ENCODE results near the gene CCK. TPM values are rescaled to one million over a fixed set of nuclear protein-coding genes. Genes with fewer than 3 reads are reported as not detected.
"Not testable (repeated sequence)": the region's sequence is repeated elsewhere in the genome, so short reads cannot be mapped to it uniquely, and the experiment has no call there.

CCK gene
- total and polyA plus RNA-seq, 2 experiments from 2014 or later = 3.1 to 4.2 TPM

GRCh38 chr3:42287423-42287822 is 21.4 kb upstream of the CCK start:
- H3K4me1 ChIP-seq (ENCODE audit: insufficient read depth); H3K27ac ChIP-seq (ENCODE audit: low read depth); H3F3A ChIP-seq (replicated peaks; ENCODE audit: low read depth); DNase-seq (ENCODE audit: low spot score); H3K4me2 ChIP-seq; H3K27me3 ChIP-seq (ENCODE audit: insufficient read depth); H3K27ac Mint-ChIP-seq; H3K36me3 ChIP-seq (ENCODE audit: insufficient read depth); H3K9me2 ChIP-seq (ENCODE audit: insufficient read depth); H4K20me1 ChIP-seq (replicated peaks; ENCODE audit: insufficient read depth); ATAC-seq; H3K4me3 Mint-ChIP-seq; H3K79me2 ChIP-seq (replicated peaks; ENCODE audit: insufficient read depth); H3K4me1 Mint-ChIP-seq; H3K4me3 ChIP-seq; H3K27me3 Mint-ChIP-seq (ENCODE audit: insufficient read depth, low read depth, poor library complexity); H2AFZ ChIP-seq: not testable (repeated sequence)
- Mint-ChIP-seq H3K36me3 (ENCODE audit: low read depth) (peaks cover 11% of the 10 kb centered on the region), H3K9me3 (peaks cover 41% of the 10 kb centered on the region)

GRCh38 chr3:42277676-42278075 is 11.7 kb upstream of the CCK start:
- Histone ChIP-seq H3F3A (replicated peaks; ENCODE audit: low read depth) (no peaks in the 10 kb centered on the region), H3K27ac (ENCODE audit: low read depth) (no peak overlapping the region), H3K4me1 (ENCODE audit: insufficient read depth) (no peaks in the 10 kb centered on the region), H4K20me1 (replicated peaks; ENCODE audit: insufficient read depth) (no peaks in the 10 kb centered on the region), H3K79me2 (replicated peaks; ENCODE audit: insufficient read depth) (no peaks in the 10 kb centered on the region), H3K27me3 (ENCODE audit: insufficient read depth) (no peaks in the 10 kb centered on the region), H2AFZ (no peak overlapping the region), H3K4me3 (no peak overlapping the region), H3K9me2 (ENCODE audit: insufficient read depth) (0 out of 2 replicates have a peak, but pooled peaks cover 9% of the 10 kb centered on the region), H3K36me3 (ENCODE audit: insufficient read depth) (no peaks in the 10 kb centered on the region), H3K4me2 (no peak overlapping the region)
- Mint-ChIP-seq H3K27me3 (ENCODE audit: insufficient read depth, low read depth, poor library complexity) (peaks cover 3% of the 10 kb centered on the region), H3K36me3 (ENCODE audit: low read depth) (peaks cover 22% of the 10 kb centered on the region), H3K27ac (no peak overlapping the region), H3K4me1 (no peaks in the 10 kb centered on the region), H3K9me3 (peaks cover 36% of the 10 kb centered on the region), H3K4me3 (no peak overlapping the region)
- TF ChIP-seq JUNB (IDR thresholded peaks at IDR 0.05; ENCODE audit: unreplicated experiment) (no peak), NANOG (IDR thresholded peaks at IDR 0.05; ENCODE audit: borderline replicate concordance) (no peak), ZNF114 (CRISPR knock-in tag; IDR thresholded peaks at IDR 0.05) (no peak)
- no peak for DNase-seq (ENCODE audit: low spot score)
- ATAC-seq = no peak

GRCh38 chr3:42276141-42277132 is 10.5 kb upstream of the CCK start:
- peaks cover 38% of the 10 kb centered on the region for H3K9me3 Mint-ChIP-seq
- no peak overlapping the region for H3K4me3 ChIP-seq
- TF ChIP-seq JUNB (IDR thresholded peaks at IDR 0.05; ENCODE audit: unreplicated experiment) = no peak
- no peak for TF ChIP-seq STAT1 (IDR thresholded peaks at IDR 0.05; ENCODE audit: unreplicated experiment)
- TF ChIP-seq EZH2phosphoT487 (IDR thresholded peaks at IDR 0.05; ENCODE audit: unreplicated experiment) = no peak
- DNase-seq (ENCODE audit: low spot score) = no peak
- H3K27me3 Mint-ChIP-seq (ENCODE audit: insufficient read depth, low read depth, poor library complexity) = peaks cover 3% of the 10 kb centered on the region
- no peak overlapping the region for H3K27ac ChIP-seq (ENCODE audit: low read depth)
- no peak for ATAC-seq
- peaks cover 22% of the 10 kb centered on the region for H3K36me3 Mint-ChIP-seq (ENCODE audit: low read depth)
- H4K20me1 ChIP-seq (replicated peaks; ENCODE audit: insufficient read depth) = no peaks in the 10 kb centered on the region
- H3F3A ChIP-seq (replicated peaks; ENCODE audit: low read depth) = no peaks in the 10 kb centered on the region
- no peak overlapping the region for H2AFZ ChIP-seq
- no peaks in the 10 kb centered on the region for H3K4me1 ChIP-seq (ENCODE audit: insufficient read depth)
- H3K4me2 ChIP-seq = no peak overlapping the region
- H3K27me3 ChIP-seq (ENCODE audit: insufficient read depth) = no peaks in the 10 kb centered on the region
- H3K9me2 ChIP-seq (ENCODE audit: insufficient read depth) = 0 out of 2 replicates have a peak, but pooled peaks cover 9% of the 10 kb centered on the region
- H3K36me3 ChIP-seq (ENCODE audit: insufficient read depth) = no peaks in the 10 kb centered on the region
- no peaks in the 10 kb centered on the region for H3K4me1 Mint-ChIP-seq
- no peaks in the 10 kb centered on the region for H3K79me2 ChIP-seq (replicated peaks; ENCODE audit: insufficient read depth)
- H3K4me3 Mint-ChIP-seq = no peak overlapping the region
- no peak overlapping the region for H3K27ac Mint-ChIP-seq

Data from GM23338 (cell line).